Thoracic aorta (tissue), 2 donors: ENCODE results near the gene TMEM108. TPM values are rescaled to one million over a fixed set of nuclear protein-coding genes. Genes with fewer than 3 reads are reported as not detected.

Experiments used
- ATAC-seq: fragments of 150-250 bp; one replicate; pipeline ENCODE4 v1.8.0; 2017; ENCODE audit warnings: low read depth; ENCODE audit not compliant: insufficient number of reproducible peaks, low FRiP score
- DNase-seq: peaks from one replicate; pipeline ENCODE4 v3.0.0-alpha.2; 2020; ENCODE audit warnings: low spot score
- H3K27ac ChIP-seq, 2 donors: fragments of 200-600 bp; sonication (generic); 1 replicate in 1 of 2; 2 replicates in 1 of 2; pipeline ENCODE4 v1.5.1; 2016; ENCODE audit warnings: mild to moderate bottlenecking in 2 of 2, moderate library complexity in 2 of 2
- H3K27me3 ChIP-seq: fragments of 200-600 bp; sonication (generic); replicated peaks from 2 replicates; pipeline ENCODE4 v1.6.0; 2016; ENCODE audit warnings: mild to moderate bottlenecking; ENCODE audit not compliant: insufficient read depth
- H3K36me3 ChIP-seq: fragments of 200-600 bp; sonication (generic); one replicate; pipeline ENCODE4 v1.5.1; 2016
- H3K4me1 ChIP-seq, 2 donors: fragments of 200-600 bp; sonication (generic); 1 replicate in 1 of 2; 2 replicates in 1 of 2; pipeline versions ENCODE4 v1.5.1 to v1.6.0; 2016; ENCODE audit warnings: low read depth in 2 of 2, mild to moderate bottlenecking in 1 of 2; ENCODE audit not compliant: control insufficient read depth in 1 of 2
- H3K4me3 ChIP-seq: fragments of 200-600 bp; sonication (generic); 2 replicates; pipeline ENCODE4 v1.5.1; 2016; ENCODE audit warnings: mild to moderate bottlenecking
- H3K9me3 ChIP-seq: fragments of 200-600 bp; sonication (generic); 2 replicates; pipeline ENCODE4 v1.5.1; 2016
- CTCF ChIP-seq: fragments of 200-600 bp; sonication (generic); IDR thresholded peaks from one replicate; pipeline ENCODE4 v1.5.1; 2019; ENCODE audit warnings: antibody characterized with exemption
- total RNA-seq, 2 donors: library from RNA; depleted of rRNA; stranded (reverse); fragments of >200 nt; gene quantifications; one replicate each; pipeline versions ENCODE4 v1.1.0 to v1.2.3, GENCODE V29; 2016

Gene TMEM108
- total RNA-seq, 2 donors from 2014 or later: 0.28 to 0.41 TPM

- Histone ChIP-seq H3K27ac (no peak overlapping the region), H3K4me3 (no peak overlapping the region)
- no peak for TF ChIP-seq CTCF
Measured at GRCh38 chr3:133278260-133279043, 240.3 kb downstream of the TMEM108 start.

GRCh38 chr3:133280586-133280985 is 242.4 kb downstream of the TMEM108 start:
- Histone ChIP-seq H3K36me3 (no peaks in the 10 kb centered on the region), H3K27ac (no peak overlapping the region), H3K4me1 (peaks cover 0 to 3% of the 10 kb centered on the region in 2 donors), H3K4me3 (no peak overlapping the region), H3K9me3 (no peaks in the 10 kb centered on the region), H3K27me3 (no peaks in the 10 kb centered on the region)
- no peak for DNase-seq
- no peak for ATAC-seq
- TF ChIP-seq CTCF: no peak

More at GRCh38 chr3:133278260-133279043, 240.3 kb downstream of the TMEM108 start:
- Histone ChIP-seq H3K27me3 (no peaks in the 10 kb centered on the region), H3K9me3 (no peaks in the 10 kb centered on the region), H3K36me3 (no peaks in the 10 kb centered on the region), H3K4me1 (no peaks in the 10 kb centered on the region)
- no peak for DNase-seq
- no peak for ATAC-seq

GRCh38 chr3:133282236-133282635 is 244.0 kb downstream of the TMEM108 start:
- Histone ChIP-seq H3K4me3 (no peak overlapping the region), H3K36me3 (no peaks in the 10 kb centered on the region), H3K9me3 (no peaks in the 10 kb centered on the region), H3K27ac (no peak overlapping the region), H3K4me1 (peaks cover 0 to 7% of the 10 kb centered on the region in 2 donors), H3K27me3 (no peaks in the 10 kb centered on the region)
- no peak for DNase-seq
- ATAC-seq: no peak
- TF ChIP-seq CTCF: no peak

- no peak for TF ChIP-seq CTCF
- H3K9me3 ChIP-seq: no peaks in the 10 kb centered on the region
- ATAC-seq (no peak), DNase-seq (no peak)
- H3K4me1 ChIP-seq: peaks cover 0 to 7% of the 10 kb centered on the region in 2 donors
- H3K4me3 ChIP-seq: no peak overlapping the region
- no peaks in the 10 kb centered on the region for H3K36me3 ChIP-seq
- H3K27me3 ChIP-seq: no peaks in the 10 kb centered on the region
- H3K27ac ChIP-seq: no peak overlapping the region
Measured at GRCh38 chr3:133283958-133284807, 246.0 kb downstream of the TMEM108 start.

GRCh38 chr3:133289322-133289721 is 251.1 kb downstream of the TMEM108 start:
- H3K4me3 ChIP-seq: no peak overlapping the region
- no peak for ATAC-seq
- H3K27ac ChIP-seq: no peak overlapping the region
- no peaks in the 10 kb centered on the region for H3K9me3 ChIP-seq
- H3K4me1 ChIP-seq: peaks cover 0 to 7% of the 10 kb centered on the region in 2 donors
- no peaks in the 10 kb centered on the region for H3K36me3 ChIP-seq
- no peak for TF ChIP-seq CTCF
- DNase-seq: no peak
- no peaks in the 10 kb centered on the region for H3K27me3 ChIP-seq
